ENCODE results near the gene CCSER1. TPM values are rescaled to one million over a fixed set of nuclear protein-coding genes. Genes with fewer than 3 reads are reported as not detected.

Gene CCSER1
- total RNA-seq, 4 donors from 2014 or later = 3.2 to 17.3 (median 10.2) TPM

- ATAC-seq (ENCODE audit: low FRiP score) (no peak), DNase-seq (ENCODE audit: low spot score) (no peak)
- TF ChIP-seq, protein P1, sequence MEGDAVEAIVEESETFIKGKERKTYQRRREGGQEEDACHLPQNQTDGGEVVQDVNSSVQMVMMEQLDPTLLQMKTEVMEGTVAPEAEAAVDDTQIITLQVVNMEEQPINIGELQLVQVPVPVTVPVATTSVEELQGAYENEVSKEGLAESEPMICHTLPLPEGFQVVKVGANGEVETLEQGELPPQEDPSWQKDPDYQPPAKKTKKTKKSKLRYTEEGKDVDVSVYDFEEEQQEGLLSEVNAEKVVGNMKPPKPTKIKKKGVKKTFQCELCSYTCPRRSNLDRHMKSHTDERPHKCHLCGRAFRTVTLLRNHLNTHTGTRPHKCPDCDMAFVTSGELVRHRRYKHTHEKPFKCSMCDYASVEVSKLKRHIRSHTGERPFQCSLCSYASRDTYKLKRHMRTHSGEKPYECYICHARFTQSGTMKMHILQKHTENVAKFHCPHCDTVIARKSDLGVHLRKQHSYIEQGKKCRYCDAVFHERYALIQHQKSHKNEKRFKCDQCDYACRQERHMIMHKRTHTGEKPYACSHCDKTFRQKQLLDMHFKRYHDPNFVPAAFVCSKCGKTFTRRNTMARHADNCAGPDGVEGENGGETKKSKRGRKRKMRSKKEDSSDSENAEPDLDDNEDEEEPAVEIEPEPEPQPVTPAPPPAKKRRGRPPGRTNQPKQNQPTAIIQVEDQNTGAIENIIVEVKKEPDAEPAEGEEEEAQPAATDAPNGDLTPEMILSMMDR (IDR thresholded peaks at IDR 0.05) = no peak
These were observed 33.7 kb upstream of the CCSER1 start for GRCh38 chr4:90093526-90093925.

DNA sequence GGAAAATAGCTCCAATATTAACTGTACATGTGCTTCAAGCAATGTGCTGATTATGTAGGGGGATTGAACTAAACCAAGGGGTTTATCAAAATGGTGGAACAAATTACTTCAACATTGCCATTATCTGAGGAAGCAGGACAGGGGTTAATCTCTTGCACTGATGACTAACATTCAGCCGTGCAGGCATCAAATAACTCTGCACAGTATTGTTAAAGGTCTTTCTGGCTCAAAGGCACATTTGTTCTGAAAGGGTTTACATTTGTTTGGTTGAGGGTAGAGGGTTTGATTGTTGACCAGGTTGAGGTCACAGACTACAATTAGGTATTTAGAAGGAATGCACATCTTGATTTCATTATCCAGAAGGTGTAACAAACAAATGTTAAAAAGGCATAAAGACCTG, 32.2 kb upstream of the CCSER1 start:
- DNase-seq (ENCODE audit: low spot score) (no peak), ATAC-seq (ENCODE audit: low FRiP score) (no peak)
- TF ChIP-seq, protein P1 (IDR thresholded peaks at IDR 0.05) = no peak

- ATAC-seq (ENCODE audit: low FRiP score) = no peak
- no peak for DNase-seq (ENCODE audit: low spot score)
- TF ChIP-seq, protein P1 (IDR thresholded peaks at IDR 0.05) = no peak
These were observed 27.4 kb upstream of the CCSER1 start for GRCh38 chr4:90099812-90100211.

GRCh38 chr4:90103991-90104390, 23.2 kb upstream of the CCSER1 start:
- DNase-seq (ENCODE audit: low spot score) (no peak), ATAC-seq (ENCODE audit: low FRiP score) (no peak)
- TF ChIP-seq, protein P1 (IDR thresholded peaks at IDR 0.05) = no peak

DNA sequence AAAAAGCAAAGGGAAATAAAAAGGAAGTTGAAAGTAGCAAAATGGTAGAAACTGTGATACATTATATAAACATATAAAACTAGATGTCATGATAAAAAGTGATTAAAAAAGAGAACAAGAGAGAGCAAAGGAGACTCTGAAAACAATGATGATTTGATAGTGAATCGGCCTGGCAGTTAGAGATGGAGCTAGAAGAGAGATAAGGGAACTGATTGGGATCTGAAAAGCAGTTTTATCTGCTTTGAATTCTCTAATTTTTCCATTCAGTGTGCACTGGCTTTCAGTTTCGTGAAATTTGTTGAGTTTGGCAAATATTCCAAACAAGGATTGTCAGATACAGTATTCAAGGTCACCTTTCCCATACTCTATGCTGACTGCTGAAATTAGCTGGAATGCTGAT, 21.9 kb upstream of the CCSER1 start:
- DNase-seq (ENCODE audit: low spot score) (no peak), ATAC-seq (ENCODE audit: low FRiP score) (no peak)
- TF ChIP-seq, protein P1 (IDR thresholded peaks at IDR 0.05) = no peak

- TF ChIP-seq, protein P1 (IDR thresholded peaks at IDR 0.05) = no peak
- no peak for DNase-seq (ENCODE audit: low spot score)
- ATAC-seq (ENCODE audit: low FRiP score) = no peak
These were observed 14.5 kb upstream of the CCSER1 start for GRCh38 chr4:90112715-90113114.

DNA sequence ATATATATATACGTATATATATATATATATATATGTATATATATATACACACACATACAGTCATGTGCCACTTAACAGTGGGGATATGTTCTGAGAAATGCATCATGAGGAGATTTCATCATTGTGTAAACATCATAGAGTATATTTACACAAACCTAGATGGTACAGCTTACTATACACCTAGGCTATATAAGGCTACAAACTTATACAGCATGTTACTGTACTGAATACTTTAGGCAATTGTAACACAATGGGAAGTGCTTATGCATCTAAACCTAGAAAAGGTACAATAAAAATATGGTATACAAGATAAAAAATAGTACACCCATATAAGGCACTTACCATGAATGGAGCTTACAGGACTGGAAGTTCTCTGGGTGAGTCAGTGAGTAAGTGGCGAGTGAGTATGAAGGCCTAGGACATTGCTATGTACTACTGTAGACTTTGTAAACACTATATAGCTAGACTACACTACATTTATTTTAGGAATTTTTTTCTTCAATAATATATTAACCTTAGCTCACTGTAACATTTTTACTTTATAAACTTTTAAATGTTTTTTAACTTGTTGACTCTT, 13.2 kb upstream of the CCSER1 start:
- ATAC-seq (ENCODE audit: low FRiP score) (no peak), DNase-seq (ENCODE audit: low spot score) (no peak)
- TF ChIP-seq, protein P1 (IDR thresholded peaks at IDR 0.05) = no peak

Data from omental fat pad (tissue), 4 donors.